ENCODE data around the gene GRK5. TPM values are rescaled to one million over a fixed set of nuclear protein-coding genes. Genes with fewer than 3 reads are reported as not detected.

The GRK5 gene
- polyA plus RNA-seq, 3 donors: 17.1 to 18.6 (median 17.7) TPM

GRCh38 chr10:119296703-119297102, 89.3 kb downstream of the GRK5 start:
- no peak for DNase-seq

GRCh38 chr10:119297207-119297968, 90.0 kb downstream of the GRK5 start:
- DNase-seq: no peak

- DNase-seq: no peak
Measured at GRCh38 chr10:119298810-119299209, 91.4 kb downstream of the GRK5 start.

GRCh38 chr10:119299531-119299930, 92.2 kb downstream of the GRK5 start:
- no peak for DNase-seq

- no peak for DNase-seq
Measured at GRCh38 chr10:119301397-119301796, 94.0 kb downstream of the GRK5 start.

GRCh38 chr10:119302172-119302571, 94.8 kb downstream of the GRK5 start:
- no peak for DNase-seq

- no peak for DNase-seq
Measured at GRCh38 chr10:119302591-119303253, 95.4 kb downstream of the GRK5 start.

- DNase-seq: no peak
Measured at GRCh38 chr10:119303886-119304285, 96.5 kb downstream of the GRK5 start.

GRCh38 chr10:119304541-119304940, 97.2 kb downstream of the GRK5 start:
- no peak for DNase-seq

GRCh38 chr10:119305860-119306513, 98.6 kb downstream of the GRK5 start:
- DNase-seq: no peak

GRCh38 chr10:119306514-119306951, 99.2 kb downstream of the GRK5 start:
- DNase-seq: no peak

- no peak for DNase-seq
Measured at GRCh38 chr10:119306986-119307392, 99.6 kb downstream of the GRK5 start.

- DNase-seq: no peak
Measured at GRCh38 chr10:119308089-119308488, 100.7 kb downstream of the GRK5 start.

GRCh38 chr10:119308551-119309422, 101.4 kb downstream of the GRK5 start:
- no peak for DNase-seq

- no peak for DNase-seq
Measured at GRCh38 chr10:119309423-119309770, 102.0 kb downstream of the GRK5 start.

- DNase-seq: no peak
Measured at GRCh38 chr10:119310806-119311205, 103.4 kb downstream of the GRK5 start.

- DNase-seq: no peak
Measured at GRCh38 chr10:119312241-119312640, 104.9 kb downstream of the GRK5 start.

GRCh38 chr10:119313024-119313423, 105.7 kb downstream of the GRK5 start:
- DNase-seq: no peak

GRCh38 chr10:119313644-119314043, 106.3 kb downstream of the GRK5 start:
- no peak for DNase-seq

GRCh38 chr10:119314061-119314460, 106.7 kb downstream of the GRK5 start:
- DNase-seq: no peak

GRCh38 chr10:119314486-119314885, 107.1 kb downstream of the GRK5 start:
- DNase-seq: no peak

Measured in renal pelvis (tissue), 4 donors.